GM12892 (cell line): ENCODE measurements around the gene MGAT4B.
"Not testable (repeated sequence)": the region's sequence is repeated elsewhere in the genome, so short reads cannot be mapped to it uniquely, and the experiment has no call there.

Source experiments
- DNase-seq: peaks from one replicate; pipeline ENCODE4 v3.0.0; 2011; ENCODE audit not compliant: insufficient read length
- FAIRE-seq: peaks from 2 replicates; lab custom pipeline; 2011; peaks lifted over from hg19 to GRCh38; lab: Jason Lieb, UNC
- POLR2A ChIP-seq: IDR thresholded peaks from 2 replicates; pipeline ENCODE4 v1.6.1; 2011; ENCODE audit warnings: low read depth, low read length, control low read depth
- POLR2AphosphoS5 ChIP-seq: IDR thresholded peaks from 2 replicates; pipeline ENCODE4 v1.6.1; 2011; ENCODE audit warnings: low read depth, low read length, control low read depth
- TAF1 ChIP-seq: IDR thresholded peaks from 2 replicates; pipeline ENCODE4 v1.6.1; 2011; ENCODE audit warnings: low read depth, mild to moderate bottlenecking, control low read depth, low read length, borderline replicate concordance

MGAT4B gene

GRCh38 chr5:179796877-179797608 is 9.6 kb downstream of the MGAT4B start:
- TF ChIP-seq POLR2A (no peak), TAF1 (no peak), POLR2AphosphoS5 (no peak)
- no peak for DNase-seq
- FAIRE-seq, result no peak

DNA sequence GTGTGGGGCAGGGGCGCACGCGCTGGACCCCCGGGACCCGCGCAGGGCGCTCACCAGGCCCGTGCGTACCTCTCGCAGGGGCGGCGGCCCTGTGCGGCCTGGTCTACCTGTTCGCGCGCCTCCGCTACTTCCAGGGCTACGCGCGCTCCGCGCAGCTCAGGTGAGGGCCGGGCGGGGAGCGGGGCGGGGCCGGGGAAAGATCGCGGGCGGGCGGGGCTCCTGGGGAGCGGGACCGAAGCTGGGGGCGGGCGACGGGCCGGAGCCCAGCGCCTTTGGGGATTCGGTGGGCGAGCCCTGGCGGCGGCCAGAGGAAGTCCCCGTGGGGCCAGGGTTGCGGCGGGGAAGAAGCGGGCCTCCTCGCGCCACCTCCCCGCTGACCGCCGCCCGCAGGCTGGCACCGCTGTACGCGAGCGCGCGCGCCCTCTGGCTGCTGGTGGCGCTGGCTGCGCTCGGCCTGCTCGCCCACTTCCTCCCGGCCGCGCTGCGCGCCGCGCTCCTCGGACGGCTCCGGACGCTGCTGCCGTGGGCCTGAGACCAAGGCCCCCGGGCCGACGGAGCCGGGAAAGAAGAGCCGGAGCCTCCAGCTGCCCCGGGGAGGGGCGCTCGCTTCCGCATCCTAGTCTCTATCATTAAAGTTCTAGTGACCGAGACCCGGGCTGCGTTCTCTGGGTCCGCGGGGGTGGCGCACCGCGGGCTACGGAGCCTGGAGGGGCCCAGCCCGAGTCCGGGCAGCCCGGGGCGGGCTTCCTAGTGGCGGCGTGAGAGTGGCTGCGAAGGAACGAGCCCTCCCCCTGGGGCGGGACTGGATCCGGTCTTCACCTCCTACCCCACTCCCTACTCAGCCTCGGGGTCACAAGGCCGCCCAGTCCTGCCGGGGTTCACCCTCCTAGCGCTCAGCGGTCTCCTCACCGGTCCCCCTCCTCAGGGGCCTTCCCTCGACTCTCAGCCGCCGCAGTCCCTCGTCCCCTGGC is 10.5 kb downstream of the MGAT4B start:
- TF ChIP-seq TAF1 (no peak), POLR2AphosphoS5 (no peak), POLR2A (peak; percentile 74)
- DNase-seq (peak; percentile 88), FAIRE-seq (peak; percentile 97)

- no peak for TF ChIP-seq TAF1
- no peak for TF ChIP-seq POLR2AphosphoS5
- FAIRE-seq (peak; percentile 92), DNase-seq (no peak)
Observed at GRCh38 chr5:179795049-179795862, 11.4 kb downstream of the MGAT4B start.

- FAIRE-seq, result no peak
- TF ChIP-seq TAF1, result no peak
- no peak for TF ChIP-seq POLR2AphosphoS5
- no peak for DNase-seq
Observed at GRCh38 chr5:179794575-179794974, 12.1 kb downstream of the MGAT4B start.

DNA sequence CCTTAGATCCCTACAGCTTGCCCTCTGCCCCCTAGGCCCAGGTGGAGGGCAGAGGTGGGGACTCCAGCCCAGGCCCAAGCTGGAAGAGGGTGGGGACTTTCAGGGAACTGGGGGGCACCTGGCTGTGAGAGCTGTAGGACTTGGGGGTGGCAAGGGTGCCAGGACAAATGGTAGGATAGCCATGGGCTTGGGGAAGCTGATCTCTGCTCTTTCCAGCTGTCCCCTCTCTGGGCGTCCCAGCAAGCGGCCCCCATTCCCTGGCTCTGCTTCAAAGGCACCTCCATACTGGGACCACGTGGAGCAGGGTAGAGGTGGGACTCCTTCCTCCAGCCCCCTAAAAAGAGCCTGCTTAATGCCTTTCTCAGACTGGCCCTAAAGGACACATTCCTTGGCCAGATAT is 12.5 kb downstream of the MGAT4B start:
- TF ChIP-seq POLR2A, result no peak
- TF ChIP-seq POLR2AphosphoS5, result no peak
- TF ChIP-seq TAF1, result no peak
- DNase-seq, result no peak
- no peak for FAIRE-seq

DNA sequence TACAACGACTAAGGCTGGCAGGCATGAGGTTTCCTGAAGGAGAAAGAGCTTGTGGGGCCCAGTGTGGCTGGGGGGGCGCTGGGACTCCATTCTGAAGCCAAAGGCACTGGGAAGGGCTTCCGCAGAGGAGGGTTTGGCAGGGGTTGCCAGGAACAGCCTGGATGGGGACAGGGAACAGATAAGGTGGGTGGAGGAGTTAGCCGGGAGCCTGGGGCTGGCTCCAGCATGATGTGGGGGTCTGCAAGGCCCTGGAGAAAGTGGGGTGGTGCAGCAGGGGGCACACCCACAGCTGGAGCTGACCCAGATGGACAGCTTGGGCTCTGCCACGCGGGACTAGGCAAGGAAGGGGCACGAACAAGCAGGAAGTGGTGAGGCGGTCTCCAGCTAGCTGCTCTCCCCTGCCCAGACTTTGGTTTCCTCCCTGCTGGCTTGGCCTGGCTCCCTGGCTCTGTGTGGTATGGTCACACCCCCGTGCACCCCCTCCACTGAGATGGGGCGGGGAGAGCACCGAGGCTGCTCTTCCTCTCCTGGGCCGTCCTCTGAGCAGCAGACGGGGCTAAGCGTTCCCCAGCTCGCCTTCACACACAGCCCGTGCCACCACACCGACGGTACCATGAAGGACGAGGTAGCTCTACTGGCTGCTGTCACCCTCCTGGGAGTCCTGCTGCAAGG is 13.1 kb downstream of the MGAT4B start, which contains the start of gene LTC4S:
Gene LTC4S (plus strand): TSS at position 519 of the 672 bp plus-strand sequence. CDS start 95 bp downstream, at position 614.
- TF ChIP-seq TAF1 (no peak), POLR2A (no peak), POLR2AphosphoS5 (no peak)
- DNase-seq (no peak), FAIRE-seq (no peak)

DNA sequence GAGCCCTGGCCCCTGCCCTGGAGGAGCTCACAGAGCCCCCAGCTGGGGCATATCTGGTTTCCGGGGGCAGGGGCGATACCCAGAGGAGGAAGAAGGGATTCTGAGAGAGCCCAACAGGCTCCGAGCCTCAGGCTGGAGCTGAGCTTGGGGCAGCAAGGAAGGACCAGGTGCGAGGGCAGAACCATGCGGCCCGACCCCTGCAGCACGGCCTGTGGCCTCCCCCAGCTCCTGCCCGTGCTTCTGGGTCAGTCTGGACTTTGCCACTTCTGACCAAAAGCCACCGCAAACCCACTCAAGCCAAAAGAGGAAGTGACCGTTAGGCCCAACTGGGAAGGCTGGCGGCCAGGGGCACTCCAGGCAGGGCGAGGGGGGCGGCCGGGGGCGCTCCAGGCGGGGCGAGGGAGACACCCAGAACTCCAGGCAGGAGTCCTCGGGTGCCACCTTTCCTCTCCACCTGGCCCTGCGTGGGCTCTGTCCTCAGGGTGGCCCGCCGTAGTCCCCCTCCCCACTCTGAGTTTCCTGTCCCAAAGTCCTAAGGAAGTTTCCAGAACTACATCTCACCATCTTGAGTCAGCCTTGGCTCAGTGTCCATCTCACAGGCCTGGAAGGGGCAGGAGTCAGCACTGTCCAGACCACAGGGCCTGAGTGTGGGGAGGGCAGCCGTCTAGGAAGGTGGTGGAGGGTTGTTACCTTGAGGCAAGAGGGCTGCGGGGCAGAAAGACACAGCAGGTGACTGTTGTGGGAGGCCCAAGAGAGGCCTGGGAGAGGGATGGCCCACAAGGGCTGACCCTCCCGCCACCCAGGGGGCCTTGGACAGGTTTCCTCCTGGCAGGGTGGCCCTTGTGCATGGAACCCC is 13.8 kb downstream of the MGAT4B start:
- TF ChIP-seq TAF1, result no peak
- TF ChIP-seq POLR2A, result no peak
- no peak for TF ChIP-seq POLR2AphosphoS5
- FAIRE-seq, result no peak
- no peak for DNase-seq

DNA sequence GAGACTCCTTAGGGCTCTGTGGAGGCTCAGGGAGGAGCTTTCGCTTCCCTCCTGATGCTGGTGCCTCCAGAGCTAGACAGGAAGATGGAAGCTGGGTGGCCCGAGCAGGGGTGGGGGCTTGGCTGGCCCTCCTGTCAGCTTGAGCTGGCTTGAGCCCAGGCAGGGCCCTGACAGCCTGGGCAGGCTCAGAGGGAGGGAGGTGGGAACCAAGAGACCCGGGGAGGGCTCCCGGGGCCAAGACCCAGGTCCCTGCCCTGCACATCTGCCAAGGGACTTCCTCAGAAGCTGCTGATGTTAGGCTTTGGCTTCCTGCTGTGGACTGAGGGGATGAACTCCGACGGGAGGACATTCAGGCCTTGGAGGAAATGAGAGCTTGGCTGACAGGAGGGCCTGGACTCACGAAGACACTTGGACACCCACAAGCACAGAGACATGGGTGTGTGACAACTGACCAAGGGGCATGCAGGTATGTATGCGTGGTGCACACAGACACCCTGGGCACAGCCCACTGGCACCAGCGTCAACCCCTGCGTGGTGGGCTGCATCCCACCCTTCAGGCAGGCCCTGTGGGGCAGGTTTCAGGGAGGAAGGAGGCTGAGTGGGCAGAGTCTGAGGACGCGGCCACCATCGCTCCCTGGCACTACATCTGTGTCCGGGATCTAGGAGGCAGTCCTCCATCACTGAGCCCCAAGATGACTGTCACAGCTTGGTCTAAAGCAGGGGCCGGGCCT is 14.6 kb downstream of the MGAT4B start:
- peak; percentile 9 for FAIRE-seq
- DNase-seq, result no peak
- TF ChIP-seq TAF1 (no peak), POLR2A (no peak), POLR2AphosphoS5 (peak; percentile 44; the same call in 1 of the 2 replicates)

DNA sequence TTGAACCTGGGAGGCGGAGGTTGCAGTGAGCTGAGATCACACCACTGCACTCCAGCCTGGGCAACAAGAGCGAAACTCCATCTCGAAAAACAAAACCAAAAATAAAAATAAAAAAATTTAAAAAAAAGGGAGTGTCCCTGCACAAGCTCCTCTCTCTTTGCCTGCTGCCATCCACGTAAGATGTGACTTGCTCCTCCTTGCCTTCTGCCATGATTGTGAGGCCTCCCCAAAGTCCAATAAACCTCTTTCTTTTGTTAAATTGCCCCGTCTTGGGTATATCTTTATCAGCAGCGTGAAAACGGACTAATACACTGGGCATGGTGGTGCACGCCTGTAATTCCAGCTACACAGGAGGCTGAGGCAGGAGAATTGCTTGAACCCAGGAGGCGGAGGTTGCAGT is 17.4 kb downstream of the MGAT4B start:
- DNase-seq, FAIRE-seq: not testable (repeated sequence)
